SIG-M5 treated with dmso at 0.1 percent for 504 hours (cell line): ENCODE data around the gene ANKRD33.

ENCODE experiments used
- DNase-seq: peaks from one replicate; lab custom pipeline; 2025; ENCODE audit not compliant: unreplicated experiment; lab: John Stamatoyannopoulos, UW

The ANKRD33 gene

GRCh38 chr12:51887476-51888315 is at the start of gene ANKRD33:
Gene ANKRD33 (plus strand): TSS chr12:51888103. CDS start chr12:51888187, 84 bp downstream.
- DNase-seq = no peak

GRCh38 chr12:51838762-51839161 is 49.1 kb upstream of the ANKRD33 start:
- DNase-seq = no peak

- DNase-seq = no peak
These were observed 48.5 kb upstream of the ANKRD33 start for GRCh38 chr12:51839310-51839947.

GRCh38 chr12:51840966-51841365 is 46.9 kb upstream of the ANKRD33 start:
- no peak for DNase-seq

GRCh38 chr12:51841727-51842126 is 46.2 kb upstream of the ANKRD33 start:
- DNase-seq = no peak

GRCh38 chr12:51844854-51845253 is 43.0 kb upstream of the ANKRD33 start:
- no peak for DNase-seq

GRCh38 chr12:51845482-51845881 is 42.4 kb upstream of the ANKRD33 start:
- DNase-seq = no peak

- DNase-seq = no peak
These were observed 41.6 kb upstream of the ANKRD33 start for GRCh38 chr12:51846271-51846691.

GRCh38 chr12:51846911-51847642 is 40.8 kb upstream of the ANKRD33 start:
- no peak for DNase-seq

GRCh38 chr12:51847643-51848325 is 40.1 kb upstream of the ANKRD33 start:
- no peak for DNase-seq

GRCh38 chr12:51848326-51848727 is 39.6 kb upstream of the ANKRD33 start, which contains the start of gene FIGNL2:
Gene FIGNL2 (minus strand): TSS chr12:51848718. CDS start chr12:51822413, 26,305 bp downstream.
- DNase-seq = no peak

GRCh38 chr12:51848841-51849735 is 38.8 kb upstream of the ANKRD33 start:
- no peak for DNase-seq

GRCh38 chr12:51850081-51850964 is 37.6 kb upstream of the ANKRD33 start:
- no peak for DNase-seq

- no peak for DNase-seq
These were observed 37.0 kb upstream of the ANKRD33 start for GRCh38 chr12:51850965-51851299.

- DNase-seq = no peak
These were observed 36.3 kb upstream of the ANKRD33 start for GRCh38 chr12:51851413-51852124.

GRCh38 chr12:51852404-51853137 is 35.3 kb upstream of the ANKRD33 start:
- DNase-seq = no peak

- no peak for DNase-seq
These were observed 32.1 kb upstream of the ANKRD33 start for GRCh38 chr12:51855586-51856428.
